Effector memory CD4-positive, alpha-beta T cell (primary cell): ENCODE results near the gene ALMS1.
"Not testable (repeated sequence)": the region's sequence is repeated elsewhere in the genome, so short reads cannot be mapped to it uniquely, and the experiment has no call there.

Experiments
- DNase-seq, 3 donors: peaks; one replicate each; pipeline ENCODE4 v3.0.0-alpha.2; 2020
- H3K27ac ChIP-seq: 2 replicates; pipeline ENCODE4 v1.7.0; 2013; ENCODE audit warnings: mild to moderate bottlenecking, low read length, moderate library complexity; ENCODE audit not compliant: insufficient read depth, poor library complexity, severe bottlenecking
- H3K27me3 ChIP-seq: replicated peaks from 2 replicates; pipeline ENCODE4 v1.7.0; 2013; ENCODE audit warnings: mild to moderate bottlenecking, low read length; ENCODE audit not compliant: insufficient read depth, control insufficient read depth, poor library complexity, severe bottlenecking
- H3K36me3 ChIP-seq: 2 replicates; pipeline ENCODE4 v1.7.0; 2013; ENCODE audit warnings: mild to moderate bottlenecking, low read length, moderate library complexity; ENCODE audit not compliant: control insufficient read depth, insufficient read depth
- H3K4me1 ChIP-seq: 2 replicates; pipeline ENCODE4 v1.7.0; 2013; ENCODE audit warnings: low read length, mild to moderate bottlenecking; ENCODE audit not compliant: control insufficient read depth, insufficient read depth, poor library complexity, severe bottlenecking
- H3K4me3 ChIP-seq: 2 replicates; pipeline ENCODE4 v1.7.0; 2013; ENCODE audit warnings: low read length, low read depth, mild to moderate bottlenecking; ENCODE audit not compliant: insufficient read depth, poor library complexity, severe bottlenecking
- H3K9me3 ChIP-seq: 2 replicates; pipeline ENCODE4 v1.7.0; 2013; ENCODE audit warnings: mild to moderate bottlenecking, low read length, moderate library complexity; ENCODE audit not compliant: control insufficient read depth

The ALMS1 gene

GRCh38 chr2:73487112-73487657 is 101.5 kb downstream of the ALMS1 start:
- H3K27ac ChIP-seq: no peak overlapping the region
- H3K9me3 ChIP-seq: no peaks in the 10 kb centered on the region
- DNase-seq: no peak
- H3K4me1 ChIP-seq: no peaks in the 10 kb centered on the region
- H3K27me3 ChIP-seq: no peaks in the 10 kb centered on the region
- no peak overlapping the region for H3K4me3 ChIP-seq
- H3K36me3 ChIP-seq: peaks cover 19% of the 10 kb centered on the region

DNA sequence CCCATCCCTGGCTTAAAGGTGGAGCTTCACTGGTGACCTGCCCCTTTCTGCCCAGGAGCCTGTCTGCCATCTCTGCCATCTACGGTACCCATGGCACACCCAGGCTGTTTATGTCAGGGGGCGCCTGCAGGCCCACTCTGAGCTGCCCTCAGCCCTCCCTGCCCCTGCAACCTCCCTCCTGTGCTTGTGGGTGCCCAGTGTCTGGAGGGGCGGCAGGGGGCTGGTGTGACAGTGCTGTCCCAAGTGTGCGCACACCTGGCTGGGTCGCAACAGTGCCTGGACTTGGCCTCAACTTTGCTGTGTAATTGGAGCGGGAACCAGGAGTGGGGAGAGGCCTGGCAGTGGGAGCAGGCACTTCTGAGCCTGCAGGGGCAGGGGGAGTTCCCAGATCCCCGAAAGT is 102.4 kb downstream of the ALMS1 start:
- no peaks in the 10 kb centered on the region for H3K9me3 ChIP-seq
- H3K36me3 ChIP-seq: peaks cover 19% of the 10 kb centered on the region
- no peak overlapping the region for H3K27ac ChIP-seq
- H3K27me3 ChIP-seq: no peaks in the 10 kb centered on the region
- H3K4me3 ChIP-seq: no peak overlapping the region
- no peaks in the 10 kb centered on the region for H3K4me1 ChIP-seq
- DNase-seq: no peak

GRCh38 chr2:73489053-73489452 is 103.4 kb downstream of the ALMS1 start:
- Histone ChIP-seq H3K36me3 (peaks cover 19% of the 10 kb centered on the region), H3K27me3 (no peaks in the 10 kb centered on the region), H3K4me1 (no peaks in the 10 kb centered on the region), H3K4me3 (no peak overlapping the region), H3K27ac (no peak overlapping the region), H3K9me3 (no peaks in the 10 kb centered on the region)
- DNase-seq: no peak

DNA sequence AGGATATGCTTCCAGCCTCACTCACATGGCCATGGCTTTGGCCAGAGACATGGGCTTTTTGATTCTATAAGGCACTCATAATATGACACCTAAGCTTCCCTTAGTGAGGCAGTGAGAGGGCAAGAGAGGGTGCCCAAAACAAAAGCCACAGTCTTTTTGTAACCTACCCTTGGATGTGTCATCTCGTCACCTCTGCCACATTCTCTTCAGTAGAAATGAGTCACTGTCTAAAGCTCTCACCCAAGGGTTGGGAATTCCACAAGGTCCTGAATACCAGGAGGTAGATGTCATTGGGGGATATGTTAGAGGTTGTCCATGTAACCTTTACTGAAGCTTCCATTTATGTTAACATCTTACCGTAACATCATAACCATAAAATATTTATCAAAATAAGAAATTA is 108.4 kb downstream of the ALMS1 start:
- Histone ChIP-seq H3K4me3 (no peak overlapping the region), H3K36me3 (peaks cover 14% of the 10 kb centered on the region), H3K27me3 (no peaks in the 10 kb centered on the region), H3K9me3 (no peaks in the 10 kb centered on the region), H3K27ac (no peak overlapping the region), H3K4me1 (no peaks in the 10 kb centered on the region)
- DNase-seq: no peak

DNA sequence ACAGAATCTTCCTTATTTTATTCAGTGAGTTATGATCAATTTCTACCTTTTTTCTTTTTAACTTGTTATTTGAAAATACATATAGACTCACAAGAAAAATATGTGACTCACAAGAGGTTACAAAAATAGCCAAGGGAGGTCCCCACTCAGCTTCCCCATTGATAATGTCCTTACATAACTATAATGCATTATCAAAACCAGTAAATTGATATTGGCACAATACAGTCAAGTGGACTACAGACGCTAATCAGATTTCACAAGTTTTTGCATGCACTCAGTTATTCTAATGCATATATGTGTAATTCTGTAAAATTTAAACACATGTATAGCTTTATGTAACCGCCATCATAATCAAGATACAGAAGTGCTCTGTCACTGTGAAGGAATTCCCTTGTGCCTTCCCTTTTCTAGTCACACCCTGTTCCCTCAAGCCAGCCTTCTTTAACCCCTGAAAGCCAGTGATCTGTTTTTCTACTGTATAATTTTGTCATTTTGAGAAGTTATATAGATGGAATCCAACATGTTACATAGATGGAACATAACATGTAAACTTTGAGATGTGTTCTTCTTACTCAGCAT is 118.4 kb downstream of the ALMS1 start:
- Histone ChIP-seq H3K27me3 (no peaks in the 10 kb centered on the region), H3K36me3 (no peaks in the 10 kb centered on the region), H3K9me3 (no peaks in the 10 kb centered on the region), H3K27ac (no peak overlapping the region), H3K4me1 (no peaks in the 10 kb centered on the region), H3K4me3 (no peak overlapping the region)
- no peak for DNase-seq

- DNase-seq, H3K27ac ChIP-seq, H3K9me3 ChIP-seq, H3K4me1 ChIP-seq, H3K27me3 ChIP-seq, H3K4me3 ChIP-seq, H3K36me3 ChIP-seq: not testable (repeated sequence)
Observed at GRCh38 chr2:73504850-73505249, 119.2 kb downstream of the ALMS1 start.

- H3K27me3 ChIP-seq, DNase-seq, H3K9me3 ChIP-seq, H3K4me3 ChIP-seq, H3K27ac ChIP-seq, H3K4me1 ChIP-seq, H3K36me3 ChIP-seq: not testable (repeated sequence)
Observed at GRCh38 chr2:73510470-73510869, 124.8 kb downstream of the ALMS1 start.

DNA sequence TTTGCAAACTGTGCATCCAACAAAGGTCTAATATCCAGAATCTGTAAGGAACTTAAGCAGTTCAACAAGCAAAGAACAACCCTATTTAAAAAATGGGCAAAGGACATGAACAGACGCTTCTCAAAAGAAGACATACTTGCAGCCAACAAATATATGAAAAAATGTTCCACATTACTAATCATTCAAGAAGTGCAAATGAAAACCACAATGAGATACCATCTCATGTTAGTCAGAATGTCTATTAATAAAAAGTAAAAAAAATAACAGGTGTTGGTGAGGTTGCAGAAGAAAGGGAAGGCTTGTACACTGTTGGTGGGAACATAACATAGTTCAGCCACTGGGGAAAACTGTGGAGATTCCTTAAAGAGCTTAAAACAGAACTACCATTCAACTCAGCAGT is 130.4 kb downstream of the ALMS1 start:
- Histone ChIP-seq H3K27me3 (no peaks in the 10 kb centered on the region), H3K9me3 (no peaks in the 10 kb centered on the region), H3K4me3 (no peak overlapping the region), H3K36me3 (peaks cover 17% of the 10 kb centered on the region), H3K27ac (no peak overlapping the region), H3K4me1 (no peaks in the 10 kb centered on the region)
- DNase-seq: no peak

- Histone ChIP-seq H3K36me3 (peaks cover 17% of the 10 kb centered on the region), H3K4me1 (no peaks in the 10 kb centered on the region), H3K9me3 (no peaks in the 10 kb centered on the region), H3K27me3 (no peaks in the 10 kb centered on the region), H3K27ac (no peak overlapping the region), H3K4me3 (no peak overlapping the region)
- DNase-seq: no peak
Observed at GRCh38 chr2:73528688-73529087, 143.1 kb downstream of the ALMS1 start.

DNA sequence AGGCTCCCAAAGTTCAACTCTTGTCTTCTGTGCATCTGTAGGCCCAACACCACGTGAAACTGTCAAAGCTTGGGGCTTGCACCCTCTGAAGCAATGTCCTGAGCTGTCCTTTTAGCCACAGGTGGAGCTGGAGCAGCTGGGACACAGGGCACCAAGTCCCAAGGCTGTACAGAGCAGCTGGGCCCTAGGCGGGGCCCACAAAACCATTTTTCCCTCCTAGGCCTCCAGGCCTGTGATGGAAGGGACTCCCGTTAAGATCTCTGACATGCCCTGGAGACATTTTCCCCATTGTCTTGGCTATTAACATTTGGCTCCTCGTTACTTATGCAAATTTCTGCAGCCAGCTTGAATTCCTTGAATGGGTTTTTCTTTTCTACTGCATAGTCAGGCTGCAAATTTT is 145.1 kb downstream of the ALMS1 start:
- DNase-seq, H3K4me1 ChIP-seq, H3K27me3 ChIP-seq, H3K27ac ChIP-seq, H3K4me3 ChIP-seq, H3K9me3 ChIP-seq: not testable (repeated sequence)
- peaks cover 27% of the 10 kb centered on the region for H3K36me3 ChIP-seq
